ENCODE data around the gene LHFPL5. TPM values are rescaled to one million over a fixed set of nuclear protein-coding genes. Genes with fewer than 3 reads are reported as not detected.

LHFPL5 gene
- total and polyA plus RNA-seq, 2 donors (not counting 1 experiment from before 2014, with no cell fraction given): not detected

DNA sequence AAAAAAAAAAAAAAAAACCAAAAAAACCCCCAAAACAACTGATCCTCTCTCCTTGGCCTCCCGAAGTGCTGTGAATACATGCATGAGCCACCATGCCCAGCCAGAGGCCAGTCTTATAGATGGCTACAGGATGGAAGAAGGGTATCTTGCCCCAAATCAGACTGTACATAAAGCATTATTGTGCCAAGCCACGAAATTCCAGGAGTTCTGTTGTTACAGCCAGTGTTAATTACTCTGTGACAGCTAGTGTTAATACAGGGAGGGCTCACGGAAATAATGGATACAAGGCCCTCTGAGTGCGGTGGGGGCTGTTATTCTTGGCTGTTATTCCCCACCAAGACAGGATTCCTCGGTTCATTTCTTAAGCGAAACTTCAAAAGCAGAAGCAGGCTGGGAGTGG is 30.1 kb upstream of the LHFPL5 start:
- Histone ChIP-seq H3K27me3 (replicated peaks in 1 of 4; ENCODE audit: control extremely low read depth in 1 of 4, control insufficient read depth in 3 of 4, insufficient read depth in 4 of 4, low read length in 3 of 4) (peaks cover 0 to 12% (median 0%) of the 10 kb centered on the region in 4 experiments), H4K20me1 (ENCODE audit: control insufficient read depth, insufficient read depth, low read length, poor library complexity, severe bottlenecking) (no peaks in the 10 kb centered on the region), H3K79me2 (ENCODE audit: control insufficient read depth, insufficient read depth, low read length) (no peaks in the 10 kb centered on the region), H3K9me3 (ENCODE audit: control extremely low read depth in 1 of 3, control insufficient read depth in 2 of 3, insufficient read depth in 1 of 3, low read length in 2 of 3) (no peaks in the 10 kb centered on the region), H3K36me3 (replicated peaks in 1 of 2; ENCODE audit: control extremely low read depth in 1 of 2, control insufficient read depth in 1 of 2, extremely low read depth in 1 of 2, insufficient read depth in 2 of 2, low read length in 1 of 2) (no peaks in the 10 kb centered on the region), H3K4me3 (ENCODE audit: control extremely low read depth in 1 of 5, extremely low read depth in 1 of 5, insufficient read depth in 1 of 5, low read depth in 2 of 5, low read length in 4 of 5) (no peak overlapping the region), H2AFZ (ENCODE audit: insufficient read depth, low read depth, low read length, poor library complexity, severe bottlenecking) (no peak overlapping the region), H3K27ac (ENCODE audit: low read length in 2 of 2) (no peak overlapping the region), H3K4me1 (ENCODE audit: control insufficient read depth in 2 of 2, insufficient read depth in 2 of 2, low read length in 2 of 2) (peaks cover 21 to 37% of the 10 kb centered on the region in 2 donors), H3K9ac (ENCODE audit: low read length) (no peak overlapping the region), H3K4me2 (replicated peaks; ENCODE audit: low read depth, low read length, poor library complexity, severe bottlenecking) (no peak overlapping the region)
- no peaks in the 10 kb centered on the region for H3K9me3 Mint-ChIP-seq (ENCODE audit: insufficient read depth)
- peaks cover 36% of the 10 kb centered on the region for H3K4me1 Mint-ChIP-seq
- CTCF ChIA-PET: interaction anchor here (0.7 to 1.3 kb wide), 2 partner anchors 38 to 205 kb away, joined by 4 read pairs; partner anchors contain the start of gene ARMC12
- DNase-seq (no peak), ATAC-seq (ENCODE audit: low read depth) (no peak)
- H3K27ac Mint-ChIP-seq: no peak overlapping the region
- WGBS (ENCODE audit: insufficient coverage): 91% methylated on average over 5 of the region's 6 CpGs
- intact Hi-C loops (cut with micrococcal nuclease): no loop called here
- H3K27me3 Mint-ChIP-seq: no peaks in the 10 kb centered on the region
- POLR2A ChIA-PET: no interaction called here
- no peak overlapping the region for H3K4me3 Mint-ChIP-seq
- no peak for TF ChIP-seq EZH2 (IDR thresholded peaks at IDR 0.05; ENCODE audit: borderline replicate concordance, insufficient read depth, low read depth, low read length, poor library complexity, severe bottlenecking)
- TF ChIP-seq, protein P1, sequence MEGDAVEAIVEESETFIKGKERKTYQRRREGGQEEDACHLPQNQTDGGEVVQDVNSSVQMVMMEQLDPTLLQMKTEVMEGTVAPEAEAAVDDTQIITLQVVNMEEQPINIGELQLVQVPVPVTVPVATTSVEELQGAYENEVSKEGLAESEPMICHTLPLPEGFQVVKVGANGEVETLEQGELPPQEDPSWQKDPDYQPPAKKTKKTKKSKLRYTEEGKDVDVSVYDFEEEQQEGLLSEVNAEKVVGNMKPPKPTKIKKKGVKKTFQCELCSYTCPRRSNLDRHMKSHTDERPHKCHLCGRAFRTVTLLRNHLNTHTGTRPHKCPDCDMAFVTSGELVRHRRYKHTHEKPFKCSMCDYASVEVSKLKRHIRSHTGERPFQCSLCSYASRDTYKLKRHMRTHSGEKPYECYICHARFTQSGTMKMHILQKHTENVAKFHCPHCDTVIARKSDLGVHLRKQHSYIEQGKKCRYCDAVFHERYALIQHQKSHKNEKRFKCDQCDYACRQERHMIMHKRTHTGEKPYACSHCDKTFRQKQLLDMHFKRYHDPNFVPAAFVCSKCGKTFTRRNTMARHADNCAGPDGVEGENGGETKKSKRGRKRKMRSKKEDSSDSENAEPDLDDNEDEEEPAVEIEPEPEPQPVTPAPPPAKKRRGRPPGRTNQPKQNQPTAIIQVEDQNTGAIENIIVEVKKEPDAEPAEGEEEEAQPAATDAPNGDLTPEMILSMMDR (IDR thresholded peaks at IDR 0.05): no peak

DNA sequence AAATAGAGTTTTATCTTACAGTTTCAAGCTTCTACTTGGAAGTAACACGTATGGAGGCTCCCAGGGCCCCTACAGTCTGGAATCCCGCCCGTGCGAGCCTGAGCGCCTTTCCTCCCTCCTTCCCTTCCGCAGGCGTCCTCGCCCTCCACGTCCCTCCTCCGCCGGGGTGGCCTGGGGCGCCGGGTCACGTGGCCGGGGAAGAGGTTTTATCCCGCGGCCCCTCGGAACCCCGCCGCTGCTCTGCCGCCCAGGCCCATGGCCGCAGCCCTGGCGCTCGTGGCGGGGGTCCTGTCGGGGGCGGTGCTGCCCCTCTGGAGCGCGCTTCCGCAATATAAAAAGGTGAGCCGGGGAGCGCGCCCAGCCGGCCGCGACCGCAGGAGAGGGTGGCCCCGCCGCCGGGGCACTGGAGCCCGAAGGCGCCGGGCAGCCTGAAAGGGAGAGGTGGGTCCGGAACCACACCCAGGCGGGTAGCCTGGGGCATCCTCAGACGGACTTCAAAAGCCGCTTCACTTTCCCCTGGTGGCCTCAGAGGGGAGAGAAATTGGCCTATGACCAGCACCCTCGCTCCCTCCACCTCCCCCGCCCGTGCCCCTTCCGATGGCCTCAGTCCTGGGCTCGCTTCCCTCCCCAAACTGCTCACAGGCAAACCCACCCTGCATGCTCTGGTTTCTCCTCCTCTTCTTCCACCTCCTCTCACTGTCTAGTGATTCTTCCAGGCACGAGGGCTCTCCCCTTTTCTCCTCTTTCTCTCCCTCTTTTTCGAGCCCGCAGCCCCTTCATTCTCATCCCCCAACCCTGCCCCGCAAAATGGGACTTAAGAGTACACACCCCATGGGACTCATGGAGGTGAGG is 28.6 kb upstream of the LHFPL5 start, which contains the start of gene CLPSL2:
Gene CLPSL2 (plus strand): TSS at position 235 of the 852 bp plus-strand sequence. CDS start 21 bp downstream, at position 256.
- intact Hi-C loops (cut with micrococcal nuclease): no loop called here
- ATAC-seq (ENCODE audit: low read depth) (peak; percentile 80), DNase-seq (peak; percentile 52)
- Mint-ChIP-seq H3K27me3 (peaks cover 5% of the 10 kb centered on the region), H3K4me1 (peaks cover 21% of the 10 kb centered on the region), H3K4me3 (peak within 1 kb of the TSS; percentile 81), H3K9me3 (ENCODE audit: insufficient read depth) (no peaks in the 10 kb centered on the region), H3K27ac (no peak within 1 kb of the TSS)
- ChIA-PET CTCF (interaction anchor here (1.3 kb wide), 1 partner anchor 40 kb away, joined by 4 read pairs; the partner anchor contains the start of gene ARMC12), POLR2A (no interaction called here)
- H3K9me3 ChIP-seq (ENCODE audit: control extremely low read depth in 1 of 3, control insufficient read depth in 2 of 3, insufficient read depth in 1 of 3, low read length in 2 of 3): no peaks in the 10 kb centered on the region
- H2AFZ ChIP-seq (ENCODE audit: insufficient read depth, low read depth, low read length, poor library complexity, severe bottlenecking): peak within 1 kb of the TSS; percentile 76
- H3K4me3 ChIP-seq (ENCODE audit: control extremely low read depth in 1 of 5, extremely low read depth in 1 of 5, insufficient read depth in 1 of 5, low read depth in 2 of 5, low read length in 4 of 5): peak within 1 kb of the TSS in 4 of 5 experiments; percentile 20 to 56 (median 44)
- peaks cover 8 to 22% of the 10 kb centered on the region in 2 donors for H3K4me1 ChIP-seq (ENCODE audit: control insufficient read depth in 2 of 2, insufficient read depth in 2 of 2, low read length in 2 of 2)
- WGBS (ENCODE audit: insufficient coverage): 1% methylated on average over 52 of the region's 56 CpGs
- no peaks in the 10 kb centered on the region for H3K79me2 ChIP-seq (ENCODE audit: control insufficient read depth, insufficient read depth, low read length)
- no peaks in the 10 kb centered on the region for H3K36me3 ChIP-seq (replicated peaks in 1 of 2; ENCODE audit: control extremely low read depth in 1 of 2, control insufficient read depth in 1 of 2, extremely low read depth in 1 of 2, insufficient read depth in 2 of 2, low read length in 1 of 2)
- TF ChIP-seq, protein P1 (IDR thresholded peaks at IDR 0.05): no peak
- TF ChIP-seq EZH2 (IDR thresholded peaks at IDR 0.05; ENCODE audit: borderline replicate concordance, insufficient read depth, low read depth, low read length, poor library complexity, severe bottlenecking): no peak
- H3K27ac ChIP-seq (ENCODE audit: low read length in 2 of 2): no peak within 1 kb of the TSS
- H3K4me2 ChIP-seq (replicated peaks; ENCODE audit: low read depth, low read length, poor library complexity, severe bottlenecking): peak within 1 kb of the TSS; percentile 95
- peak within 1 kb of the TSS; percentile 67 for H3K9ac ChIP-seq (ENCODE audit: low read length)
- no peaks in the 10 kb centered on the region for H4K20me1 ChIP-seq (ENCODE audit: control insufficient read depth, insufficient read depth, low read length, poor library complexity, severe bottlenecking)
- peaks cover 0 to 12% (median 0%) of the 10 kb centered on the region in 4 experiments for H3K27me3 ChIP-seq (replicated peaks in 1 of 4; ENCODE audit: control extremely low read depth in 1 of 4, control insufficient read depth in 3 of 4, insufficient read depth in 4 of 4, low read length in 3 of 4)

Measured in B cell (primary cell).